HL-60/S4 treated with phorbol 12-myristate 13-acetate at 8.2 ng/mL for 4 days and 3 days (cell line): ENCODE data around the gene TEKTIP1.
"Not testable (repeated sequence)": the region's sequence is repeated elsewhere in the genome, so short reads cannot be mapped to it uniquely, and the experiment has no call there.

Experiments
- in situ Hi-C: fragments of 300-500 bp; cut with MboI; formaldehyde crosslinking; loops from 2 replicates; pipeline ENCODE4 v1.15.0; 2022; ENCODE audit warnings: low sequenced_read_pairs

TEKTIP1 gene

DNA sequence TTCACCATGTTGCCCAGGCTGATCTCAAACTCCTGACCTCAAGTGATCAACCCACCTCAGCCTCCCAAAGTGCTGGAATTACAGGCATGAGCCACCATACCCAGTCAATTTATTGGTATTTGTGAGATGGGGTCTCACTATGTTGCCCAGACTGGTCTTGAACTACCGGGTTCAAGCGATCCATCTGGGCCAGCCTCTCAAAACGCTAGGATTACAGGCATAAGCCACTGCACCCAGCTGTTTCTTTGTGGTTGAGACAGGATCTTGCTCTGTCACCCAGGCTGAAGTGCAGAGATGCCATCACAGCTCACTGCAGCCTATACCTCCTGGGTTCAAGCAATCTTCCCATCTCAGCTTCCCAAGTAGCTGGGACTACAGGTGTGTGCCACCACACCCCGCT, 42.8 kb downstream of the TEKTIP1 start:
- in situ Hi-C loops = not testable (repeated sequence)

DNA sequence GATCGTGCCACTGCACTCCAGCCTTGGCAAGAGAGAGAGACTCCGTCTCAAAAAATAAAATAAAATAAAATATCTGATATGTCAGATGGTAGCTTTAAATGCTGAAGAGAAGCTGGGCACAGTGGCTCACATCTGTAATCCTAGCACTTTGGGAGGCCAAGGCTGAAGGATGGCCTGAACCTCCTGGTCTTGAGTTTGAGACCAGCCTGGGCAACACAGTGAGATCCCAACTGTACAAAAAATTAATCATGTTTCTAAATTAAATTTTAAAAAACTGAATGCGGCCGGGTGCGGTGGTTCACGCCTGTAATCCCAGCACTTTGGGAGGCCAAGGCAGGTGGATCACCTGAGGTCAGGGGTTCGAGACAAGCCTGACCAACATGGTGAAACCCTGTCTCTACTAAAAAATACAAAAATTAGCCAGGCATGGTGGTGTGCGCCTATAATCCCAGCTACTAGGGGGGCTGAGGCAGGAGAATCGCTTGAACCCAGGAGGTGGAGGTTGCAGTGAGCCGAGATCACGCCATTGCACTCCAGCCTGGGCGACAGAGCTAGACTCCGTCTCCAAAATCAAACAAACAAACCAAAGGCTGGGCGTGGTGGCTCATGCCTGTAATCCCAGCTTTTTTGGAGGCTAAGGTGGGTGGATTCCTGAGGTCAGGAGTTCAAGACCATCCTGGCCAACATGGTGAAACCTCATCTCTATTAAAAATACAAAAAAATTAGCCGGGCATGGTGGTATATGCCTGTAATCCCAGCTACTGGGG, 45.2 kb downstream of the TEKTIP1 start:
- in situ Hi-C loops = not testable (repeated sequence)

- in situ Hi-C loops = no loop called here
These were observed 46.5 kb downstream of the TEKTIP1 start, which contains the start of gene GIPC3 for GRCh38 chr19:3585301-3586126. Gene GIPC3 (plus strand): TSS chr19:3585478. CDS start chr19:3585598, 120 bp downstream.

DNA sequence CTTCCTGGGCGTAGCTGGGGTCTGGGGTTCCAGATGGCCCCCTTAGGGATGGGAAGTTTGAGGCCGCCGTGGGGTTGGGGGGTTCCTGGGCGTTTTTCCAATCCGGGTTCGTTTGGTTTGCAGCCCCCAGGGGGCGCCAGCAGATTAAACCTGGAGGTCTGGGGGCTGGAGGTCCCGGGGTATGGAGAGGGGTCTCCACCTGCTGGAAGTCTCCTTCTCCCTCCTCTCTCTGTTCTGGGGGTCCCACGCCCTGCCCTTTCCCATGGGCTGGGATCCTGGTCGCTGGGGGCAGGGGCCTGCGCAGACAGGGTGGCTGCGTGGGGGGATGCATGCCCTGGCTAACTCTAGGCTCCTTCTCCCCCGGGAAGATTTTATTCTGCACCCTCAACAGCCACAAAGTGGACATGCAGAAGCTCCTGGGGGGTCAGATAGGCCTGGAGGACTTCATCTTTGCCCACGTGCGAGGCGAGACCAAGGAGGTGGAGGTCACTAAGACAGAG, 47.2 kb downstream of the TEKTIP1 start:
- in situ Hi-C loops = no loop called here

DNA sequence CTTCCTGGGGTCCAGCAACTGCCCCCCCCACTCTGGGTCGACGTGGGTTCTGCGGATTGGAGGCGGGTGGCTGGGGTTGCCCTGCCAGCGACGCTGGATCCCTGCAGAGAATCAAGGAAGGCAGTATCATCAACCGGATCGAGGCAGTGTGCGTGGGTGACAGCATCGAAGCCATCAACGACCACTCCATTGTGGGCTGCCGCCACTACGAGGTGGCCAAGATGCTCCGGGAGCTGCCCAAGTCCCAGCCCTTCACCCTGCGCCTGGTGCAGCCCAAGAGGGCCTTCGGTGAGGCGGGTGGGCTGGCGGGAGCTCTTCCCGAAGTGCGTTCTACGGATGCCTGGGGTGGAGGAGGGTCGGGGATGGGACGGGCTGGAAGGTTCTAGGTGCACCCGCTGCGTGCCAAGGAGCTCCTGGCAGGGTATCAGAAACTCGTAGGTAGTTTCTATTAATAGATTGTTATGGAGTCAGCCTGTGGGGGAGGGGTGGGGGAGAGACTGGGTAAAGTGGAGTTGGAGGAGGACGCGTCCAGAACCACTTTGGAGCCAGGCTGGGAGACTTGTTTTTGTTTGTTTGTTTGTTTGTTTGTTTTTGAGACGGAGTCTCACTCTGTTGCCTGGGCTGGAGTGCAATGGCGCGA, 47.9 kb downstream of the TEKTIP1 start:
- in situ Hi-C loops = no loop called here

DNA sequence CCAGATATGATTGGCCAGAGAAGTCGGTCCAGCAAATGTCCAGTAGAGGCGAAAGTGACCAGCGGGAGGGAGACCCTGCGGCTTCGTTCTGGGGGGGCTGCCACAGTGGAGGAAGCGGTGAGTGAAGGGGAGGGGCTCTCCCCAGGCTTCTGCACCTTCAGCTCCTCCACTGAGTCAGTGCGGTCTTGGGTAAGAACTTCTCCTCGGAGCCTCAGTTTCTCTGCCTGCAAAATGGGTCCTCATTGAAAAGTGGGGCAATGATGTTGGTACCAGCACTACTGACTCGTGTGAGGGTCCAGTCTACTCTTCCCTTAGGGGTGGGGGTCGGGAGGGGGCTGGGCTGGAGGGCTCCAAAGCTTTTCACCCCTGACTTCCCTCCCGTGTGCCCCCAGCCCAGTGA, 50.5 kb downstream of the TEKTIP1 start:
- in situ Hi-C loops = no loop called here

GRCh38 chr19:3589949-3590348, 51.0 kb downstream of the TEKTIP1 start:
- in situ Hi-C loops = no loop called here

- in situ Hi-C loops = no loop called here
These were observed 52.2 kb downstream of the TEKTIP1 start for GRCh38 chr19:3590991-3591659.

DNA sequence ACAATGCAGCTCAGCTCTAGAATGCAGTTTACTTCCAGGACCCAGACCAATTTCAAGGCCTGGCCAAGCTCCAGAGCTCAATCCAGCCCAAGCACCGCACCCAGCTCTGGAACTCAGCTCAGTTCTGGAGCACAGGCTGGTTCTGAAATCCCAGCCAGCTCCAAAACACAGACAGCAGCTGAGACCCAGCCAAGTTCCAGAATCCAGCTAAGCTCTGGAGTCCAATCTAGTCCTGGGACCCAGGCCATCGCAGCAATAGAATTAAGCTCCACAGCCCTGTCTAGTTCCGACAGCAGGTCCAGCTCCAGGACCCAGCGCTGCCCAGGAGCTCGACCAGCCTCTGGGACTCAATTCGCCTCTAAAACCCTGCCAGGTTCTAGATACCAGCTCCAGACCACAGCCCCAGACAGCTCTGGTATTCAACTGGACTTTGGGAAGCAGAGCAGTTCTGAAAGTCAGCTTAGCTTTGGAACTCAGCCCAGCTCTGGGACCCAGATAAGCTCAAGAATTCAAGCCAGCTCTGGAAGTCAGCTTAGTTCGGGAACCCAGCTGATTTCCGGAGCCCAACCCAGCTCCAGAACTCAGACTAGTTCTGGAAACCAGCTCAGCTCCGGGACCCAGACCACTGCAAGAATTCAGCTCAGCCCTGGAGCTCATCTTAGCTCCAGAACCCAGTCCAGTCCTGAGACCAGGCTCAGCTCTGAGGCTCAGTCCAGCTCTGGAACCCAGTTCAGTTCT, 53.1 kb downstream of the TEKTIP1 start:
- in situ Hi-C loops = no loop called here

GRCh38 chr19:3593156-3593555, 54.2 kb downstream of the TEKTIP1 start:
- in situ Hi-C loops = no loop called here
